HepG2 (cell line): ENCODE data around the gene TTLL8.

Source experiments
- ARHGAP35 ChIP-seq: sonication (generic); formaldehyde crosslinking; IDR thresholded peaks from 2 replicates; pipeline ENCODE4 v1.9.0; 2022; ENCODE audit warnings: mild to moderate bottlenecking, inconsistent platforms, moderate library complexity, missing genetic modification reagents, borderline replicate concordance
- ARNTL ChIP-seq: sonication (generic); formaldehyde crosslinking; IDR thresholded peaks from 2 replicates; pipeline ENCODE4 v1.4.0; 2020; ENCODE audit warnings: mild to moderate bottlenecking, missing genetic modification reagents
- ATF2 ChIP-seq: sonication (generic); formaldehyde crosslinking; IDR thresholded peaks from 2 replicates; pipeline ENCODE4 v1.4.0; 2020; ENCODE audit warnings: missing genetic modification reagents
- CTCF ChIP-seq: sonication (generic); formaldehyde crosslinking; IDR thresholded peaks from 2 replicates; pipeline ENCODE4 v1.5.0; 2020; ENCODE audit warnings: mild to moderate bottlenecking, missing genetic modification reagents, moderate library complexity
- KDM5A ChIP-seq: fragments of 200-600 bp; sonication (generic); IDR thresholded peaks from 2 replicates; pipeline ENCODE4 v1.7.0; 2018; ENCODE audit warnings: antibody characterized with exemption, mild to moderate bottlenecking, low read length, borderline replicate concordance
- SP1 ChIP-seq, 2 experiments: fragments of 450-650 bp in 1 of 2; sonication (generic) in 1 of 2; formaldehyde crosslinking in 1 of 2; IDR thresholded peaks; 2 replicates each; pipeline versions ENCODE4 v1.4.0 to v1.6.1; 2016 to 2020; ENCODE audit warnings: missing genetic modification reagents in 1 of 2
- TCF7L2 ChIP-seq: IDR thresholded peaks from 2 replicates; pipeline ENCODE4 v1.6.1; 2011; ENCODE audit warnings: mild to moderate bottlenecking, low read depth, low read length, moderate library complexity
- TOE1 ChIP-seq: sonication (generic); formaldehyde crosslinking; IDR thresholded peaks from 2 replicates; pipeline ENCODE4 v1.4.0; 2020; ENCODE audit warnings: mild to moderate bottlenecking, missing genetic modification reagents
- ZNF160 ChIP-seq: sonication (generic); formaldehyde crosslinking; IDR thresholded peaks from 2 replicates; pipeline ENCODE4 v1.8.0; 2022; ENCODE audit warnings: mild to moderate bottlenecking, inconsistent platforms, missing genetic modification reagents
- ZNF20 ChIP-seq: sonication (generic); formaldehyde crosslinking; IDR thresholded peaks from 2 replicates; pipeline ENCODE4 v1.4.0; 2020; ENCODE audit warnings: mild to moderate bottlenecking, moderate library complexity, missing genetic modification reagents

GRCh38 chr22:50057278-50058060 is 629 bp downstream of the TTLL8 start:
- TF ChIP-seq KDM5A (no peak), ARHGAP35 (CRISPR knock-in tag) (no peak), ZNF160 (no peak), TOE1 (CRISPR knock-in tag) (no peak), CTCF (no peak), TCF7L2 (no peak), ARNTL (no peak), SP1 (IDR thresholded peaks at IDR 0.05) (no peak), SP1 (CRISPR knock-in tag; IDR thresholded peaks at IDR 0.05) (no peak), ZNF20 (CRISPR knock-in tag) (no peak), ATF2 (CRISPR knock-in tag) (no peak)
